Mucosa of rectum (tissue), 2 donors: ENCODE results near the gene NAA30.

Experiments used
- H3K27ac ChIP-seq, 2 donors: one replicate each; pipeline ENCODE4 v1.7.0; 2013; ENCODE audit warnings: inconsistent platforms in 2 of 2, low read depth in 2 of 2, low read length in 2 of 2
- H3K27me3 ChIP-seq, 2 donors: one replicate each; pipeline ENCODE4 v1.7.0; 2013; ENCODE audit warnings: low read length in 2 of 2; ENCODE audit not compliant: control insufficient read depth in 2 of 2, insufficient read depth in 2 of 2
- H3K36me3 ChIP-seq, 2 donors: one replicate each; pipeline ENCODE4 v1.7.0; 2013; ENCODE audit warnings: low read length in 2 of 2; ENCODE audit not compliant: control insufficient read depth in 2 of 2, insufficient read depth in 2 of 2
- H3K4me1 ChIP-seq, 2 donors: one replicate each; pipeline ENCODE4 v1.7.0; 2013; ENCODE audit warnings: low read length in 2 of 2, mild to moderate bottlenecking in 1 of 2; ENCODE audit not compliant: control insufficient read depth in 2 of 2, insufficient read depth in 2 of 2
- H3K4me3 ChIP-seq, 2 donors: one replicate each; pipeline ENCODE4 v1.7.0; 2013; ENCODE audit warnings: low read length in 2 of 2
- H3K9ac ChIP-seq, 2 donors: one replicate each; pipeline ENCODE4 v1.7.0; 2013; ENCODE audit warnings: low read length in 2 of 2, low read depth in 1 of 2, mild to moderate bottlenecking in 1 of 2
- H3K9me3 ChIP-seq, 2 donors: one replicate each; pipeline ENCODE4 v1.7.0; 2013; ENCODE audit warnings: low read length in 2 of 2; ENCODE audit not compliant: control insufficient read depth in 2 of 2
- donor health status: healthy.
- donor health status: Normal muscosa, but diverticular disease.

Gene NAA30

GRCh38 chr14:57392830-57393229, 2.4 kb downstream of the NAA30 start:
- Histone ChIP-seq H3K4me3 (peak overlapping the region in 1 of 2 donors; percentile 81), H3K27ac (no peak overlapping the region), H3K9me3 (no peaks in the 10 kb centered on the region), H3K4me1 (peaks cover 5 to 16% of the 10 kb centered on the region in 2 donors), H3K27me3 (no peaks in the 10 kb centered on the region), H3K9ac (peak overlapping the region in 1 of 2 donors; percentile 49), H3K36me3 (peaks cover 2 to 3% of the 10 kb centered on the region in 2 donors)

GRCh38 chr14:57400556-57401494, 10.4 kb downstream of the NAA30 start:
- no peak overlapping the region for H3K27ac ChIP-seq
- H3K27me3 ChIP-seq, result no peaks in the 10 kb centered on the region
- no peak overlapping the region for H3K4me3 ChIP-seq
- no peak overlapping the region for H3K9ac ChIP-seq
- H3K36me3 ChIP-seq, result peaks cover 14 to 21% of the 10 kb centered on the region in 2 donors
- H3K4me1 ChIP-seq, result no peaks in the 10 kb centered on the region
- no peaks in the 10 kb centered on the region for H3K9me3 ChIP-seq

GRCh38 chr14:57401501-57401900, 11.1 kb downstream of the NAA30 start:
- H3K4me1 ChIP-seq, result no peaks in the 10 kb centered on the region
- no peak overlapping the region for H3K9ac ChIP-seq
- H3K27me3 ChIP-seq, result no peaks in the 10 kb centered on the region
- peaks cover 14 to 21% of the 10 kb centered on the region in 2 donors for H3K36me3 ChIP-seq
- H3K9me3 ChIP-seq, result no peaks in the 10 kb centered on the region
- no peak overlapping the region for H3K27ac ChIP-seq
- H3K4me3 ChIP-seq, result no peak overlapping the region

- peaks cover 11 to 20% of the 10 kb centered on the region in 2 donors for H3K36me3 ChIP-seq
- no peak overlapping the region for H3K9ac ChIP-seq
- H3K27me3 ChIP-seq, result no peaks in the 10 kb centered on the region
- no peak overlapping the region for H3K27ac ChIP-seq
- H3K9me3 ChIP-seq, result no peaks in the 10 kb centered on the region
- H3K4me3 ChIP-seq, result no peak overlapping the region
- no peaks in the 10 kb centered on the region for H3K4me1 ChIP-seq
Observed at GRCh38 chr14:57402173-57402852, 11.9 kb downstream of the NAA30 start.

DNA sequence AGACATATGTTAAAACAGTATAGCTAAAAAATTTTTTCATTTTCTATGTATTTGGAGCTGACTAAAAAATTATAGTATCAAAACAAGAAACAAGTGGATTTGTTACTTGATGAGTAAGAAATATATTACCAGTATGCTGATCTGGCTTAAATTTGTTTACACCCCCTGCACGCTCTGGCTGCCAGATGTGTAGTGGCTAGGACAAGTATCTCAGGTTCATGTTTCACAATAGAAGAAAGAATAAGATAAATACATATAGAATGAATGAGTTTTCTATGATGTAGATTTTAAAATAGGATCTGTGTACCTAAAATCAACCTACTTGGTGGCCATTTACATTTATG, 13.1 kb downstream of the NAA30 start:
- no peak overlapping the region for H3K27ac ChIP-seq
- peaks cover 11 to 25% of the 10 kb centered on the region in 2 donors for H3K36me3 ChIP-seq

DNA sequence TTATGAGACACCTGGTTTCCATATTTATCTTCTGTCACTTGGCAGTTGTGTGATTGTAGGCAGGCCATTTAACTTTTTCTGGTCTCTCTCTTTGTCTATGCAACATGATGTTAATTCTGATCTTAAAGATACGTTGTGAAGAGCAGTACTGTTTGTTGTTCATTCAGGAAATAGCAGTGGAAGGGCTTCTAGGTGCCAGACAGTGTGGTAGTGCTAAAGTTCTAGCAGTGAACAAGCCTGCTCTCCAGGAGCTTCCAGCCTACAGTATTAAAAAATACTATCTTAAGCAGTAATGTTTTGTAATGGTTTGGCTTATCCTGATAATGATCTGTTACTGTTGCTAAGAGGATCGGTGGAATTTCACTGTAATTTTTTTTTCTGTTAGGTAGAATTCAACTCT, 15.2 kb downstream of the NAA30 start:
- no peaks in the 10 kb centered on the region for H3K4me1 ChIP-seq
- H3K9ac ChIP-seq, result no peak overlapping the region
- no peak overlapping the region for H3K4me3 ChIP-seq
- no peaks in the 10 kb centered on the region for H3K27me3 ChIP-seq
- H3K27ac ChIP-seq, result no peak overlapping the region
- no peaks in the 10 kb centered on the region for H3K9me3 ChIP-seq
- peaks cover 11 to 22% of the 10 kb centered on the region in 2 donors for H3K36me3 ChIP-seq

More for the DNA sequence above, 13.1 kb downstream of the NAA30 start:
- Histone ChIP-seq H3K9ac (no peak overlapping the region), H3K4me3 (no peak overlapping the region), H3K4me1 (no peaks in the 10 kb centered on the region), H3K9me3 (no peaks in the 10 kb centered on the region), H3K27me3 (no peaks in the 10 kb centered on the region)

- H3K9me3 ChIP-seq, result no peaks in the 10 kb centered on the region
- peaks cover 11 to 25% of the 10 kb centered on the region in 2 donors for H3K36me3 ChIP-seq
- H3K4me1 ChIP-seq, result no peaks in the 10 kb centered on the region
- no peak overlapping the region for H3K9ac ChIP-seq
- H3K4me3 ChIP-seq, result no peak overlapping the region
- H3K27ac ChIP-seq, result no peak overlapping the region
- no peaks in the 10 kb centered on the region for H3K27me3 ChIP-seq
Observed at GRCh38 chr14:57408037-57408436, 17.7 kb downstream of the NAA30 start.

DNA sequence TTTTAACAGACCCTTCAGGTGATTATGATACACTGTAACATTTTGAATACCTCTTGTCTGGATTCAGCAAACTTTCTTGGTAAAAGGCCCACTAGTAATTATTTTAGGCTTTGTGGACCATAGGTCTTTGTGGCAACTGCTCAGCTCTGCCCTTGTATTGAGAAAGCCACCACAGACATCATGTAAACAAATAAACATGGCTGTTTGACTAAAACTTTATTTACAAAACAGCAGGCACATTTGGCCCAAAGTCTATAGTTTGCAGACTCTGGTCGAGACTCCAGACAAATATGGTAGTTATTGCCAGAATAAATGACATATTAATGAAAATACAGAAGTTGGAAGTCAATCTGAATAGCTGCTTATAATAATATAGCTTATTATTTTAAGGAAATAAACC, 18.2 kb downstream of the NAA30 start:
- no peak overlapping the region for H3K9ac ChIP-seq
- no peaks in the 10 kb centered on the region for H3K4me1 ChIP-seq
- no peak overlapping the region for H3K27ac ChIP-seq
- no peak overlapping the region for H3K4me3 ChIP-seq
- peaks cover 11 to 24% of the 10 kb centered on the region in 2 donors for H3K36me3 ChIP-seq
- H3K27me3 ChIP-seq, result no peaks in the 10 kb centered on the region
- H3K9me3 ChIP-seq, result no peaks in the 10 kb centered on the region

DNA sequence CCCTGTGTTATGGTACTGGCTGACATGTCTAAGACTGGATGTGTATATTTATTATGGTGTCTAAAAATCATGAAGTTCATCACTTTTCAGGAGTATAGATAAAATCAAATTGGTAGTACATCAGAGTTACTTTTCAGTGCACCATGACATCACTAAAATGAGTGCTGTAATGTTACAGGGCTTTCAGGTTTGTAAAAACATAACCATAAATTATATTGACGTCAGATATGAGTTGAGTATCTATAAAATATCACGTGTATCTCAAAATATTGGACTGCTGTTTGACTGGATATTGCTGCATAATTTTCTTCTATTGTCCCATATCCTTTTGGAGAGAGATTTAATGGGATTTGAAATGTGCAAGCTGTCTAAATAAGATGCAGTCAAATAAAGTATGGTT, 22.0 kb downstream of the NAA30 start:
- peaks cover 5 to 16% of the 10 kb centered on the region in 2 donors for H3K36me3 ChIP-seq
- H3K9ac ChIP-seq, result no peak overlapping the region
- no peaks in the 10 kb centered on the region for H3K9me3 ChIP-seq
- H3K27ac ChIP-seq, result no peak overlapping the region
- H3K4me1 ChIP-seq, result no peaks in the 10 kb centered on the region
- H3K27me3 ChIP-seq, result no peaks in the 10 kb centered on the region
- H3K4me3 ChIP-seq, result no peak overlapping the region

- Histone ChIP-seq H3K4me1 (no peaks in the 10 kb centered on the region), H3K27ac (no peak overlapping the region), H3K27me3 (no peaks in the 10 kb centered on the region), H3K36me3 (peaks cover 5 to 11% of the 10 kb centered on the region in 2 donors), H3K9me3 (no peaks in the 10 kb centered on the region), H3K4me3 (no peak overlapping the region), H3K9ac (no peak overlapping the region)
Observed at GRCh38 chr14:57413849-57414248, 23.5 kb downstream of the NAA30 start.
